Tibial artery (tissue), 4 donors: ENCODE data around the gene HSF2BP.

ENCODE experiments used
- DNase-seq, 2 donors: peaks; one replicate each; pipeline ENCODE4 v3.0.0-alpha.2; 2019
- H3K27ac ChIP-seq, 2 donors: fragments of 200-600 bp; sonication (generic) in 1 of 2; 1 replicate in 1 of 2; 2 replicates in 1 of 2; pipeline ENCODE4 v1.5.1; 2018 to 2019; ENCODE audit warnings: mild to moderate bottlenecking in 1 of 2
- H3K27me3 ChIP-seq, 2 donors: fragments of 200-600 bp; sonication (generic) in 1 of 2; one replicate each; pipeline versions ENCODE4 v1.5.1 to v1.6.0; 2016 to 2019
- H3K36me3 ChIP-seq, 3 donors: fragments of 200-600 bp; sonication (generic) in 2 of 3; one replicate each; pipeline ENCODE4 v1.5.1; 2016 to 2019; ENCODE audit warnings: mild to moderate bottlenecking in 2 of 3
- H3K4me1 ChIP-seq, 4 donors: fragments of 200-600 bp; sonication (generic) in 2 of 4; 1 replicate in 3 of 4; 2 replicates in 1 of 4; pipeline ENCODE4 v1.5.1; 2016 to 2019
- H3K4me3 ChIP-seq, 2 donors: fragments of 200-600 bp; sonication (generic) in 1 of 2; 1 replicate in 1 of 2; 2 replicates in 1 of 2; pipeline ENCODE4 v1.5.1; 2018 to 2019; ENCODE audit warnings: mild to moderate bottlenecking in 2 of 2
- H3K9me3 ChIP-seq, 3 donors: fragments of 200-600 bp; sonication (generic) in 1 of 3; one replicate each; pipeline ENCODE4 v1.5.1; 2016 to 2019
- CTCF ChIP-seq, 2 experiments: fragments of 200-600 bp in 1 of 2; fragments of 450-650 bp in 1 of 2; IDR thresholded peaks; one replicate each; pipeline ENCODE4 v1.5.1; 2017 to 2019; ENCODE audit warnings: antibody characterized with exemption in 2 of 2, mild to moderate bottlenecking in 1 of 2, moderate library complexity in 1 of 2
- intact Hi-C: fragments of 100-400 bp; cut with DNase I; formaldehyde crosslinking; loops from one replicate; pipeline ENCODE4 v1.15.0; 2023; ENCODE audit warnings: low total_unique reads

Gene HSF2BP

DNA sequence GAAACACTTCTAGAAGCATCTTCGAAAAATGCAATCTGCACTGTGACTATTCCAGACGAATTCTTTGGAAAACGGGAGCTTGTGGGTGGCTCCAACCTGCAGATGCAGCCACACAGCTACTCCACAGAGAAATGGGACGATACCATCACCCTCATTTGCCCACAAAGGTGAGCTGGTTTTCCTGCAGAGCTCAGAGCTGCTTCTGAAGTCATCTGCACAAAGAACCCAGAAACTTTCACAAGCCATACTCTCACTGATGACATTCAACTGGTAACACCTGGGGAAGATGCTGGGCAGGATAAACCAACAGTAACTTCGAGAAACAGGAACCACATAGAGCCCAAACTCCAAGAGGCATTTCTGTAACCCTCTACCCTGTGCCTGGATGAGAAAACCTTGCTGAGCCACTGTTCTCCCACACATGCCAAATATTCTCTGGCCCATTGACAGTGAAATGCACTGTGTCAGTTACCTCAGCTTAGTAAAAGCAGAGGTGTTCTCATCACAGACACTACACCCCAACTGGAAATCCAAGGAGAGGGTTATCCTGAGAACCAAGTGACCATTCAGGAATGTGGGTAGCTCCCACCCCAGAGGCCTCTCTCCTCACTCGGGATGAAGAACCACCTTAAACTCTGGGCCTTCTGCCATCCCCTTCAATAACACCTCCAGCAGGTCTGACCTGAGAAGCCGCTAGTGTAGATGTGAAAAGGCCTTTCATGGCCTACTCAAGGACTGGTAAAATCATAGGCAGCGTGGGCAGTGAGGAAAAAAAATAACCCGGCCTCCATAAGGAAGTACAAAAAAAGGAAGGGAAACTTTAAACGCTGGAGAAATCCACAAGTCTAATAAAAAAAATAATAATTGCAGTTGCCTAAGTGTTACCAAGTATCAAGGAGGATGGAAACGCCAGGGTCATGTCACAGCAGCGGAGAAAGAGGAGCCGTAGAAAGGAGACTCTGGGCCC, 56.7 kb downstream of the HSF2BP start:
- Histone ChIP-seq H3K27me3 (no peaks in the 10 kb centered on the region), H3K4me3 (no peak overlapping the region), H3K4me1 (no peaks in the 10 kb centered on the region), H3K27ac (no peak overlapping the region), H3K36me3 (no peaks in the 10 kb centered on the region), H3K9me3 (no peaks in the 10 kb centered on the region)
- TF ChIP-seq CTCF (IDR thresholded peaks at IDR 0.05), result no peak
- intact Hi-C loops, result no loop called here
- DNase-seq, result no peak

DNA sequence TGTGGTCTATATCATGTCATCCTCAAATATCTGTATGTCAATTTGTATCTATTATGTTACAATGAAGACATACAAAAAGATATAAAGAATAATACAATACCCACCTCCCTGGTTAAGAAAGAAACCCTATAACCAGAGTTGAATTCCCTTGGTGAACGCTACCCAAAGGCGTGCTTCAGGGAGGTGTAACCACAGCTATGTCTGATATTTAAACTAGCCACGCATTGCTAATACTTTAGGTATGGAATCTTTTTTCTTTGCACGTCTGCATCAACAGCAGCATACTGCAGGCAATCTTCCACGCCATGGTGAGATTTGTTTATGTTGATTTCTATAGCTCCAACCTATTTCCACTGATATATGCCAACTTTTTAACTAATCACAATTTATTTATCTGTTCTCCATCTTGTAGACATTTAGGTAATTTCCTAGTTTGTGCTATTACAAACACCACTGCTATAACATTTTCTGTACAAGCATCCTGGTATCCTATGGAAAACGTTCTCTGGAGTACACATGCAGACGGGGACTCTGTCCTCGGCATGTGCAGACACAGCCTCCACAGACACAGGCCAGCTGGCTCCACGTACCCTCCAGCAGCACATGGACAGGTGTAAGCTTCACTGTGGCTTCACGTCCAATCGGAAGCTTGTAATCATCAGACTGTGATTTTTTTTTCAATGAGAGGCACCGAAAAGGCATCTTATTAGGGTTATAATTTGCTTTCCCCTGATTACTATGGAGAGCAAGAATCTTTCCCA, 58.5 kb downstream of the HSF2BP start:
- no peaks in the 10 kb centered on the region for H3K4me1 ChIP-seq
- no peak for TF ChIP-seq CTCF (IDR thresholded peaks at IDR 0.05)
- DNase-seq, result no peak
- H3K36me3 ChIP-seq, result no peaks in the 10 kb centered on the region
- H3K9me3 ChIP-seq, result no peaks in the 10 kb centered on the region
- H3K27me3 ChIP-seq, result no peaks in the 10 kb centered on the region
- no peak overlapping the region for H3K27ac ChIP-seq
- no peak overlapping the region for H3K4me3 ChIP-seq
- intact Hi-C loops, result no loop called here

- Histone ChIP-seq H3K4me3 (no peak overlapping the region), H3K27ac (no peak overlapping the region), H3K4me1 (no peaks in the 10 kb centered on the region), H3K9me3 (no peaks in the 10 kb centered on the region), H3K36me3 (no peaks in the 10 kb centered on the region), H3K27me3 (no peaks in the 10 kb centered on the region)
- no peak for TF ChIP-seq CTCF (IDR thresholded peaks at IDR 0.05)
- intact Hi-C loops, result no loop called here
- DNase-seq, result no peak
Observed at GRCh38 chr21:43599728-43600127, 59.6 kb downstream of the HSF2BP start.

DNA sequence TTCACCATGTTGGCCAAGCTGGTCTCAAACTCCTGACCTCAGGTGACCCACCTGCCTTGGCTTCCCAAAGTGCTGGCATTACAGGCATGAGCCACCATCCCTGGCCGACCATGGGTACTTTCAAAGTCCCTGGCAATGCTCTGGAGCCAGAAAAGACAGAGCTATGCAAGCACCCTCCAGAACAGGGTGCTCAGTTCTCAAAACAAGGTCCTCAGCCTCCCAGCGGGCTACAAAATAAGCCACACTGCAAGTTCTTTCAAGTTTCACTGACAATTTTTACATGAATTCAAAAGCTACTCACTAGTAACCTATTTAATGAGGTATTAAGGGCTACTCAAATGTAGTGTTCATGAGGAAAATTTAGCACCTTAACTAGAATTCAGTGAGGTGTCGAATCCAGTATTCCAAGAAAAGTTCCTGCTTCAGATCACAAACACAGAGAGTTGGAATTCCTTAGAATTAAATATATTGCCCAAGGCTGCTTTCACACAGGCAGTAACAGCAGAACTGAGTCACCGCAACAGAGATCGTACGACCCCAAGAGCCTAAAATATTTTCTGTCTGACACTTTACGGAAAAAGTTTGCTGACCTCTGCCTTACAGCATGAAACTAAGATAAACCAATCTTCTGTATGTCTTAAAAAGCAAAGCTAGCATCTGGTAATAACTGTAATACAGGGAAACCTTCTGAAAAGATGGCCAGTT, 60.7 kb downstream of the HSF2BP start:
- no peaks in the 10 kb centered on the region for H3K4me1 ChIP-seq
- H3K27me3 ChIP-seq, result no peaks in the 10 kb centered on the region
- H3K27ac ChIP-seq, result no peak overlapping the region
- no peaks in the 10 kb centered on the region for H3K9me3 ChIP-seq
- intact Hi-C loops, result no loop called here
- DNase-seq, result no peak
- no peak overlapping the region for H3K4me3 ChIP-seq
- no peak for TF ChIP-seq CTCF (IDR thresholded peaks at IDR 0.05)
- no peaks in the 10 kb centered on the region for H3K36me3 ChIP-seq

- H3K4me3 ChIP-seq, result no peak overlapping the region
- no peak overlapping the region for H3K27ac ChIP-seq
- H3K27me3 ChIP-seq, result no peaks in the 10 kb centered on the region
- H3K9me3 ChIP-seq, result no peaks in the 10 kb centered on the region
- no peaks in the 10 kb centered on the region for H3K36me3 ChIP-seq
- TF ChIP-seq CTCF (IDR thresholded peaks at IDR 0.05), result no peak
- no peaks in the 10 kb centered on the region for H3K4me1 ChIP-seq
- no peak for DNase-seq
- intact Hi-C loops, result no loop called here
Observed at GRCh38 chr21:43597540-43598250, 61.6 kb downstream of the HSF2BP start.
